Measurements from ENCODE around the gene MAD1L1. TPM values are rescaled to one million over a fixed set of nuclear protein-coding genes. Genes with fewer than 3 reads are reported as not detected.

MAD1L1 gene
- total and polyA plus RNA-seq, 7 donors, result 11.7 to 17.5 (median 15.6) TPM

DNA sequence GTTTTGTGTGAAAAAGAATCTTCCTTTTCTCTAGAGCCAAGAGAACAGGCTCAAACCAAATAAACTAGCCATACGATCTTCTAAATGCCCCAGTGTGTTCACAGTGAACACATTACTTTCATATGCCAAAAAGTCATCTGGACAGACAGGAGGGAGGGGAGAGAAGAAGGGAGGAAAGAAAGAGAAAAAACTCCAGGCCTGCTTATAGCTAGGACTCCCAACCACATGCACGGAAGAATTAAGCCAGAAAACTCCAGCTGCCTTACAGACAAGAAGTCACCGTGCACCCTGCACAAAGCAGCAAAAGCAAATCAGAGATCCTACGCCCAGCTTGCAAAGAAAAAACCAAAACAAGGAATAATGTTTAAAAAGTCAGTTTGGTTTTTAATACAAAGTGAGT, 47.2 kb upstream of the MAD1L1 start:
- H3K27ac ChIP-seq, result no peak overlapping the region
- H3K36me3 ChIP-seq (ENCODE audit: insufficient read depth in 1 of 2, low read depth in 1 of 2), result peaks cover 0 to 8% of the 10 kb centered on the region in 2 donors
- DNase-seq, result no peak
- intact Hi-C loops (cut with DNase I), result no loop called here
- WGBS, 3 donors, result 71 to 79% (median 79%) methylated on average over 4 of the region's 4 CpGs
- ATAC-seq, result no peak
- no peaks in the 10 kb centered on the region for H3K9me3 ChIP-seq
- H3K4me1 ChIP-seq, result no peaks in the 10 kb centered on the region
- H3K27me3 ChIP-seq (ENCODE audit: insufficient read depth in 3 of 3, low read length in 2 of 3), result no peaks in the 10 kb centered on the region
- TF ChIP-seq, protein P1, sequence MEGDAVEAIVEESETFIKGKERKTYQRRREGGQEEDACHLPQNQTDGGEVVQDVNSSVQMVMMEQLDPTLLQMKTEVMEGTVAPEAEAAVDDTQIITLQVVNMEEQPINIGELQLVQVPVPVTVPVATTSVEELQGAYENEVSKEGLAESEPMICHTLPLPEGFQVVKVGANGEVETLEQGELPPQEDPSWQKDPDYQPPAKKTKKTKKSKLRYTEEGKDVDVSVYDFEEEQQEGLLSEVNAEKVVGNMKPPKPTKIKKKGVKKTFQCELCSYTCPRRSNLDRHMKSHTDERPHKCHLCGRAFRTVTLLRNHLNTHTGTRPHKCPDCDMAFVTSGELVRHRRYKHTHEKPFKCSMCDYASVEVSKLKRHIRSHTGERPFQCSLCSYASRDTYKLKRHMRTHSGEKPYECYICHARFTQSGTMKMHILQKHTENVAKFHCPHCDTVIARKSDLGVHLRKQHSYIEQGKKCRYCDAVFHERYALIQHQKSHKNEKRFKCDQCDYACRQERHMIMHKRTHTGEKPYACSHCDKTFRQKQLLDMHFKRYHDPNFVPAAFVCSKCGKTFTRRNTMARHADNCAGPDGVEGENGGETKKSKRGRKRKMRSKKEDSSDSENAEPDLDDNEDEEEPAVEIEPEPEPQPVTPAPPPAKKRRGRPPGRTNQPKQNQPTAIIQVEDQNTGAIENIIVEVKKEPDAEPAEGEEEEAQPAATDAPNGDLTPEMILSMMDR (IDR thresholded peaks at IDR 0.05), result no peak
- no peak overlapping the region for H3K4me3 ChIP-seq

DNA sequence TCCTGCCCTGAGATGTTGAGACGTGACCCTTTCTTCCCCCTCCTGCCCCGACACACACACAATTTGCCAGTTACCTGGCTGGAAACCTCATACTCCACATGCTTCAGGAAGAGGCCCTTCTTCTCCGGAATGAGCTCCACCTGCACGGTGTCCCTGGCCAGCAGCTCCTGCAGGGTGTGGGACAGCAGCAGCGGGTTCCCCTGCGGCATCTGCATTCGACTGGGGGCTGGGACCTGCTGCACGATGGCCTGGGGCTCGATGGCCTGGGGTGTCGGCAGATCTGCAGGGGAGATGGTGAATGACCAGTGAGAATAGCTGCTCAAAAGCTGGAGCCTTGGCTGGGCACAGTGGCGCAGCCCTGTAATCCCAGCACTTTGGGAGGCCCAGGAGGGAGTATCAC, 45.3 kb upstream of the MAD1L1 start:
- TF ChIP-seq, protein P1 (IDR thresholded peaks at IDR 0.05), result no peak
- Histone ChIP-seq H3K4me1 (no peaks in the 10 kb centered on the region), H3K9me3 (no peaks in the 10 kb centered on the region), H3K36me3 (ENCODE audit: insufficient read depth in 1 of 2, low read depth in 1 of 2) (peaks cover 0 to 21% of the 10 kb centered on the region in 2 donors), H3K4me3 (no peak overlapping the region), H3K27me3 (ENCODE audit: insufficient read depth in 3 of 3, low read length in 2 of 3) (no peaks in the 10 kb centered on the region), H3K27ac (no peak overlapping the region)
- intact Hi-C loops (cut with DNase I), result no loop called here
- DNase-seq (no peak), ATAC-seq (no peak)
- WGBS, 3 donors, result 89 to 93% (median 92%) methylated on average over 11 of the region's 11 CpGs

DNA sequence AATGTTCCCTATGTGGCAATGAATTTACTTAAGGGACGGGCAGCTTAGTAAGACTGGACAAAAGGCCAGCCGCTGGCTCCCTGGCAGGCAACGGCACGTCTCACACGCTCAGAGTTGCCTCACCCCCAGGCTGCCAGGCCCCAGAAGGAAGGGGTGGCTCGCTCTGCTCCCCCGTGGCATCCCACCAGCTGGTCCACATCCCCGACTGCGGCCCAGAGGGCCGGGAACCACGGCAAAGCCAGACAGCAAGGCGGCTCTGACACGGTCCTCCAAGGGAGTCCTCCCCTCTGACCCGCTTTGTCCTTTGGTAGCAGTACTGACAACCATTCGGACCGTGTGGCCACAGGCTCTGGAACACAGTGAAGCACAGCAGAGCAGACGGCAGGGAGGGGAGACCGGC, 43.4 kb upstream of the MAD1L1 start:
- 82 to 89% (median 87%) methylated on average over 18 of the region's 18 CpGs for WGBS, 3 donors
- DNase-seq (no peak), ATAC-seq (no peak)
- Histone ChIP-seq H3K4me3 (no peak overlapping the region), H3K27me3 (ENCODE audit: insufficient read depth in 3 of 3, low read length in 2 of 3) (no peaks in the 10 kb centered on the region), H3K27ac (no peak overlapping the region), H3K4me1 (no peaks in the 10 kb centered on the region), H3K9me3 (no peaks in the 10 kb centered on the region), H3K36me3 (ENCODE audit: insufficient read depth in 1 of 2, low read depth in 1 of 2) (peaks cover 0 to 28% of the 10 kb centered on the region in 2 donors)
- TF ChIP-seq, protein P1 (IDR thresholded peaks at IDR 0.05), result no peak
- intact Hi-C loops (cut with DNase I), result no loop called here

DNA sequence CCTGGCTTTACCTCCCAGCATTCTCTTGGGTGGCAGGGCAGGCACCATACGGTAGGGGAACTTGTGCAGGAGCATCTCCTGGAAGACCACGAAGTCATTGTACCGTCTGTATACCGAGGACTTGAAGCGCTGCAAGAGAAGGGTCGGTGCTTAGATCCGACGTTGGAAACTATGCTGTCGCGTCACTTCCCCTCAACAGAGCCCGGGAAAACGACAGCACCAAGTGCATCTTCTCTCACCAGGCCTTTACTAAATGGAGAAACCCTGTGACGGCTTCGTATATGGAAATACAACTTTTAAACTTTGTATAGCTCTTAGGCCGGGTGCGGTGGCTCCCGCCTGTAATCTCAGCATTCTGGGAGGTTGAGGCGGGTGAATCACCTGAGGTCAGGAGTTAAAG, 42.4 kb upstream of the MAD1L1 start:
- peaks cover 0 to 35% of the 10 kb centered on the region in 2 donors for H3K36me3 ChIP-seq (ENCODE audit: insufficient read depth in 1 of 2, low read depth in 1 of 2)
- TF ChIP-seq, protein P1 (IDR thresholded peaks at IDR 0.05), result no peak
- no peaks in the 10 kb centered on the region for H3K9me3 ChIP-seq
- WGBS, 3 donors, result 89 to 91% (median 91%) methylated on average over 18 of the region's 18 CpGs
- no peaks in the 10 kb centered on the region for H3K27me3 ChIP-seq (ENCODE audit: insufficient read depth in 3 of 3, low read length in 2 of 3)
- ATAC-seq, result no peak
- H3K27ac ChIP-seq, result no peak overlapping the region
- intact Hi-C loops (cut with DNase I), result no loop called here
- no peak for DNase-seq
- H3K4me1 ChIP-seq, result no peaks in the 10 kb centered on the region
- H3K4me3 ChIP-seq, result no peak overlapping the region

DNA sequence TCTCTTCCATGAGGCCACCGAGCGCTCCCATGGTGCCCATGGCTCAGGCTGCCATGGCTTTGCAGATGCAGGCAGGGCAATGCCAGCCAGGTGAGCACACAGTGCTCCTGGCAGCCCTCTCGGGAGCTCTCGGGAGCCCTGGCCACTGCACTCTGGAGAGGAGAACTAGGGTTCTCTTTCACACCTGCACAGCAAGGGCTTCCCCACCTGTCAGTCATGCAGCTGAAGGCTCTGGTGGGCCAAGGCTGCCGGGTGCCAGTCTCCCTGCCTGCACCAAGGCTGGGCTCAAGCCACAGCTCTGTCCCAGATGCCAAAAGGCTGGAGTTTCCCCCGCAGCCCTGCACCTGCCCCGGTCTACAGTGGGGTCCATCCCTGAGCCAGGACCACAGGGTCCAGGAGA, 41.9 kb upstream of the MAD1L1 start:
- Histone ChIP-seq H3K27me3 (ENCODE audit: insufficient read depth in 3 of 3, low read length in 2 of 3) (no peaks in the 10 kb centered on the region), H3K27ac (no peak overlapping the region), H3K9me3 (no peaks in the 10 kb centered on the region), H3K4me1 (no peaks in the 10 kb centered on the region), H3K4me3 (no peak overlapping the region), H3K36me3 (ENCODE audit: insufficient read depth in 1 of 2, low read depth in 1 of 2) (peaks cover 0 to 35% of the 10 kb centered on the region in 2 donors)
- ATAC-seq (peak in 1 of 4 donors; percentile 13), DNase-seq (no peak)
- WGBS, 3 donors, result 80 to 92% (median 88%) methylated on average over 6 to 7 of the region's 7 CpGs
- intact Hi-C loops (cut with DNase I), result no loop called here
- TF ChIP-seq, protein P1 (IDR thresholded peaks at IDR 0.05), result no peak
